Measurements from ENCODE around the gene HOXD8.

HOXD8 gene

GRCh38 chr2:176103742-176104315 is 25.7 kb upstream of the HOXD8 start:
- no peak for DNase-seq

DNA sequence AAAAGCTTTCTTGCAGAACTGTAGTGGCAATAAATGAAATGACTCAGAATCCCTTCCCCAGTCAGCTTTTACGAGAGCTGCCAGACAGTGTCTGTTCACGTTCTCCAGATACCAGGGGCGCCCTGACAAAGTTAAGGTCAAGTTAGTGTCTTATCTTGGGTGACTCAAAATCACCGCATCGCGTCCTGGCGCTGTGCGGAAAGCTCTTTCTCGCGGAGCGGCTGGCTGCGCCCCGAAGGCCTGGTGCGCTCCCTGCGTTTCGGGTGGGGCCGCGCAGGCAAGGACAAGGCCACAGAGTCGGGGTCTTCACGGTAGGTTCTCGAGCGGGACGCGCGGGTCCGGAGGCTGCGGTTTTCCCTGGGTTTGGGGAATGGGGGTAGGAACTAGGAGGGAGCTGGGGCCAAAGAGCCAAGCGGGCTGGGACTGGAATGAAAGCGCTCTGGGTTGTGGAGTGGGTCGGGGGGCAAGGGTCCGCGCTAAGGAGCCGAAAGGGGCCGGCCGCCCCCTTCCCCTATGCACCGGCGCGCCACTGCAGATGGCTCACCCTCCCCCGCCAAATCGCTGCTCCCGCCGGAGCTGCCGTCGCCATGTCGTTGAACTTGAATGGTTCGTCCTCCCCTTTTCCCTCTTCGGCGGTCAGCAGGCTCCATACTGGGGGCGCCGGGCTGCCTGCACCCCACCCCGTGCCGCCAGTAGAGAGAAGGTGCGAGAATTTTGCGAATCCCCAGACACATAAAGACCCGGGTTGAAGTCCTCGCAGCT is 25.0 kb upstream of the HOXD8 start:
- no peak for DNase-seq

GRCh38 chr2:176105078-176105729 is 24.3 kb upstream of the HOXD8 start:
- DNase-seq, result no peak

DNA sequence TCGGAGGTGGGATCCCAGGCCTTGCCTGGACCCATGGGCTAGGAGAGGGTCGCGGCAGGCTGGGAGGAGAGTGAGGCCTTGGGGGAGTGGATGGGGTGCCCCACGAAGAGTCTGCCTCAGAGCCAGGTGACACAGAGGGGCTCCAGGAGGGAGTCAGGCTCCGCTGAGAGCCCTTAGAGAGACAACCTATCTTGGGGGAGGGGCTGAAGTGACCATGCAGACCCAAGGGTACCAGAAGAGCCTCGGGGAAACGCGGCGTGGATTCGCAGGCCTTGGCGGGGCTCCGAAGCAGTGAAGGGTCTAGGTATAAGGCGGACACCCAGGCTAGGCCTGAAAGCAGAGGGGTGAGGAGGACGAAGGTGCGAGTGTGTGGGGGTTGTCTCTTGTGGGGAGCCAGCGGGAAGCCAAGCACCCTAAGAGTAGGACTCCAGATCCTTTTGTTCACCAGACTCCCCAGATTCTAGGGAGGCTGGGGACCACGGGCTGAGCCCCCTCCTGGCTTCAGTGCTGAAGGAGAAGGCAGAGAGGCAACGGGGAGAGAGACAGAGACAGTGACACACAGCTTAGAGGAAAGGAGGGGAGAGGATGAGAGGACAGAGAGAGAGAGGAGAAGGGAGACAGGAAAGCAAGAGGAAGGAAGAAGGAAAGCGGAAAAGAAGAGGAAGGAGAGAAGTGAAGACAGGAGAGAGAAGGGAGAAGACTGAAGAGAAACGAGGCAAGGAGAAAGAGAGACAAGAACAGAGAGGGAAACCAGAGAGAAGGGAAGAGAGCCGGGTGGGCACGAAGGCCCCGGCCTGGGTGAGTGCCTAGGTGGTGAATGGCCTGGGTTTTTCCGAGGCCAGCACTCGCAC is 23.6 kb upstream of the HOXD8 start:
- no peak for DNase-seq

DNA sequence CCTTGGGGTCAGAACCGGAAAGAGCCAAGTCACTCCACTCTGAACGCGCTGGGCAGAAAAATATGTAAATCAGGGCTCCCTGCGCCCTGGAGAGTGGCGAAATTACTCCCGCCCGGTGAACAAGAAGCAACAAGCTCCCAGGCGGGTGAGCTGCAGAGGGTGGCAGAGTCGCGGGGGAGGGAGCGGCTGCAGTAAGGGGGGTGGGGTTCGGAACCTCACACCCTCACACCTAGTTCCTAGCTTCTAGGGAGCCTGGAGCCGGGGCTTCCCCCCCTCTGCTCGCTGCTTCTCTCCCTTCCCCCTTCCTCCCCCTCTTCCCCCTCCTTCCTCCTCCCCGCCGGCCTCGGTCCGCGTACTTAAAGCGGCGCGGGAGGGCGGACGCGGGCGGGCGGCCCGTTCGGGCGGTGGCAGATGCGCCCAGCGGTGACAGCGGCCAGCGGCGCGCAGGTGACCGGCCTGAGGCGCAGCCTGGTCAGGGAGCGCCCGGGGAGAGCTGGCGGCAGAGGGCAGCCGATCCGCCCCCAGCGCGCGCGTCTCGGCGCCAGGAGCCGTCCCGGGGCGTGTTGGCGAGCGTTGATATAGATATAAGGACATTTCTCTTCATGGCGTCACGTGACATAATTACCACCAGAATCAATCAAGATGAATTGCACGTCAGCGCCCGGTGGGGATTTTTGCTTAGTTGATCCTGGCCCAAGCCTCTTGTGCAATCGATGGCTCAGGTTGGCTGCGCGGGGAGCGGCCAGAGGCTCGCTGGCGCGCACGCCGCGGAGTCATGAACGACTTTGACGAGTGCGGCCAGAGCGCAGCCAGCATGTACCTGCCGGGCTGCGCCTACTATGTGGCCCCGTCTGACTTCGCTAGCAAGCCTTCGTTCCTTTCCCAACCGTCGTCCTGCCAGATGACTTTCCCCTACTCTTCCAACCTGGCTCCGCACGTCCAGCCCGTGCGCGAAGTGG is 22.6 kb upstream of the HOXD8 start, which contains the start of gene HOXD11:
Gene HOXD11, plus strand, starts transcription at position 700 of the 959 bp plus-strand sequence. Its CDS starts 76 bp downstream, at position 776.
- no peak for DNase-seq

GRCh38 chr2:176107731-176108181 is 21.7 kb upstream of the HOXD8 start:
- no peak for DNase-seq

DNA sequence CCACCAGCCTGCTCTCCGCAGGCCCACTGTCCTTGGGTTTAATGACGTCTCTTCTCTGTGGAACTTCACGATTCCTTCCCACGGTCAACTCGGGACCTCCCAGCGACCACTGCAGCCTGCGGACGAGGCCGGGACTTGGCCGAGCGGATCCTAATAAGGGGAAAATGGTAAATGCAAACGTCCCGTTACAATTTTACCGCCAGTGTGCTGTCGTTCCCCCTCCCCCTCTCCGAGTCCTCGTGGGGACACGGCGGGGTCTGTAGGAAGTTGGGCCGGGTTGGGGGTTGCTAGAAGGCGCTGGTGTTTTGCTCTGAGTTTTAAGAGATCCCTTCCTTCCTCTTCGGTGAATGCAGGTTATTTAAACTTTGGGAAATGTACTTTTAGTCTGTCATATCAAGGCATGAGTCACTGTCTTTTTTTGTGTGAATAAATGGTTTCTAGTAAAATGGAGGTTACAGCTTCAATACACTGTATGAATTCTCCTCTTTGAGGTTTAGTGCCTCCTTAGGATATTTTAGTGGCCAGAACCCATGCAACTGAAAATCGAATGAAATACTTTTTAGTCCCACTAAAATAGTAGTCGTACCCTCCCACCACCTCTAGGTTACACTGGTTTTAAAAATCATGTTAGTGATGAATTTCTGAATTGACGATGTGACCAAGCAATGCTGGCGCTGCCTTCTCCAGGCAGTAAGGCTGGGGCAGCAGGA is 20.2 kb upstream of the HOXD8 start:
- no peak for DNase-seq

DNA sequence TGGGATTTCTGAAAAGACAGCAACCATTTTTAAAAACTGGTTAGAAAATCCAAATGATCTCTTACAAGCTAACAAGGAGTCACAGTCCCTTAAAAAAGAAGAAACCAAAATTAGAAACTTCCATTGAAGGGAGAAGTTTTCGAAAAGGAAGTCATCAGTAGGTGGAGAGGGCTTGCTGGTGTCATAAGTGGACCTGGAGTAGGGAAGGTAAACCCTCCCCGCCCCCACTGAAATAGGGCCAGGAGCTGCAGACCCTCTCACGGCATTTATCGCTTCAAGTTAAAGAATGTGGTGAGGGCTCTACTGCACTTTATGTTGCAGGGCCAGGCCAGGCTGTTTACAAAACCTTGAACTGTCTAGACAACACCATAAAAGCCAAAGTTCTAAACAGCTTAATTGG is 19.6 kb upstream of the HOXD8 start:
- DNase-seq, result no peak

DNA sequence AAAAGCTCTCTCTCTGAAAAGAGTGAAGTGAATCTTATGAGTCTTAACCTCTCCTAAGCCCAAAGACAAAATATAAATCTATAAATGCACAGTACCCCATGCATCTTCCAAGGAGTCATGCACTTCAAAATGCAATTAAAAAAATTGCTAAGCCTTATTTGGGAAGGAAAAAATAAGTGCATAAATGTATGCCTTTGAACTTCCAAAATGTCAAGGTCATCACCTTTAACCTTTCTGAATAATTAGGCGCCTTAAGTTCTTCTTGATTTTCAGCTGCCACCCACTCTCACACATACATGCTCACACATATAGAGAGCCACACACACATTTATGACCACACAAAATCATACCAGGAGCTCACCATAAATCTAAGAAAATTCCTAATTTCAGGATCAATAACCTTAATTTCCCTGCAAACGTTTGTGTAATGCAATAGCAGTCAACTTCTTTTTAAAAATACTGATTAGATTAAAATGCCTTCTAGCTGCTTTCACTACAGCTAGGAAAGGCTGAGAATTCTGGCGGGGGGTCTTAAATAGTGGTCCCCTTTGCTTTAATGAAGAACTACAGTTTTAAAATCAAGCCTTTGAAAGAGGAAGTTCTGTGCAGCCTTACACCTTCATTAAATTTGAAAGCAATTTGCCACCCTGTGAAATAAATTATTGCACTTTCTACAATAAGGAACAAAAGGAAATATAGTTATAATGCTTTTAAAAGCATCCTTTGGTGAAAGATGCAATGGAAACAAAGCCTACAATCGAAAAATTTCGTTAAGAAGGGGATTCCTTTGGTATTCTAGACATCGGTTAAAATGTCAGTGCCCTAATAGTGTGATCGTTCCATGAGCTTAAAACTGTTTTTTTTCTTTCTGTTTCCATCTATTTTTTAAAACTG is 18.8 kb upstream of the HOXD8 start:
- no peak for DNase-seq

DNA sequence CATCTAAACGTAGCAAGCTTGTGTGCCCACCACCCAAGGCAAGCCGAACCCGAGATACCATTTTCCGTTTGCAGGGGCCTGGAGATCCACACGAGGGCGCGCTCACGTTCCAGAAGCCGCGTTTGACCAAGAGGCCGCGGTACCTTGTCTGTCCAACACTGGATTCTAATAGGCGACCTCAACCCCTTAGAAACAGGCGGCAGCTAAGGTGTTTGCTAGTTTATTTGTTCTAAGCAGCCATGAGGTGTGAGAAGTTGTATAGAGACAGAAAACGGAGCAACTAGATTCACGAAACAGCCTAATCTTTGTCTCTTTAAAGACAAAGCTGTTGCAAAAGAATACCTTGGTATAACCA is 18.2 kb upstream of the HOXD8 start:
- no peak for DNase-seq

- no peak for DNase-seq
Measured at GRCh38 chr2:176111846-176112374, 17.6 kb upstream of the HOXD8 start.

- no peak for DNase-seq
Measured at GRCh38 chr2:176112375-176113302, 16.9 kb upstream of the HOXD8 start.

- DNase-seq, result no peak
Measured at GRCh38 chr2:176114120-176114929, 15.2 kb upstream of the HOXD8 start.

DNA sequence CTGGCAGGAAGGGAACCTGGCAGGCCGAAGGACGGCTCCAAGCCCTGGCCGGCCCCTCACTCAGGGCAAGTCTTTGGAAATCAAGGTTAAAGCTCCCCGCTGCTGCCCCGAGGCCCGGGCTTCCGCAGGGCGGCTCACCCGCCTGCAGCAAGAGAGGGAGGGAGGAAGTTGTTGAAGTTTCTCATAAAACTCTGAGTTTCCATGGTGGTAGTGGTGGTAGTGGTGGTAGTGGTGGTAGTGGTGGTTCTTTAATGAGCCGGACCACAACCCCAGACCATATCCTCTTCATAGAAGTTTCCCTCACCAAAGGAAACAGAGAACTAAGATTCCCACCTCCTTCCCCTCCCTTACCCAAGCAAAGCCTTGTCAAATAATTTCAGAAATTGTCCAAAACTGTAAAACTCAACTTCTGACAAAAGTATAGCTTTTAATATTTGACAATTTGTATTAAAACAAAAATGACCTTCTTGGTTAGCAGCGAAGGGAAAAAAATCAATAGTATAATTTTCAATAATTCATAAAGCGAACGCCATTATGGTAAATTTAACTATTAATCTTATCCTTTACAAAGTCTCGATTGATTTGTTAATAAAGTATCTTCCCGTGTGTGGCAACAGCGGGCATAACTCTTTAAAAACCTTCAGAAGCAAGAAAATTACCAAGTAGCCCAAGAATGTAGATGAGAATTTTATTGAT is 14.4 kb upstream of the HOXD8 start:
- DNase-seq, result no peak

DNA sequence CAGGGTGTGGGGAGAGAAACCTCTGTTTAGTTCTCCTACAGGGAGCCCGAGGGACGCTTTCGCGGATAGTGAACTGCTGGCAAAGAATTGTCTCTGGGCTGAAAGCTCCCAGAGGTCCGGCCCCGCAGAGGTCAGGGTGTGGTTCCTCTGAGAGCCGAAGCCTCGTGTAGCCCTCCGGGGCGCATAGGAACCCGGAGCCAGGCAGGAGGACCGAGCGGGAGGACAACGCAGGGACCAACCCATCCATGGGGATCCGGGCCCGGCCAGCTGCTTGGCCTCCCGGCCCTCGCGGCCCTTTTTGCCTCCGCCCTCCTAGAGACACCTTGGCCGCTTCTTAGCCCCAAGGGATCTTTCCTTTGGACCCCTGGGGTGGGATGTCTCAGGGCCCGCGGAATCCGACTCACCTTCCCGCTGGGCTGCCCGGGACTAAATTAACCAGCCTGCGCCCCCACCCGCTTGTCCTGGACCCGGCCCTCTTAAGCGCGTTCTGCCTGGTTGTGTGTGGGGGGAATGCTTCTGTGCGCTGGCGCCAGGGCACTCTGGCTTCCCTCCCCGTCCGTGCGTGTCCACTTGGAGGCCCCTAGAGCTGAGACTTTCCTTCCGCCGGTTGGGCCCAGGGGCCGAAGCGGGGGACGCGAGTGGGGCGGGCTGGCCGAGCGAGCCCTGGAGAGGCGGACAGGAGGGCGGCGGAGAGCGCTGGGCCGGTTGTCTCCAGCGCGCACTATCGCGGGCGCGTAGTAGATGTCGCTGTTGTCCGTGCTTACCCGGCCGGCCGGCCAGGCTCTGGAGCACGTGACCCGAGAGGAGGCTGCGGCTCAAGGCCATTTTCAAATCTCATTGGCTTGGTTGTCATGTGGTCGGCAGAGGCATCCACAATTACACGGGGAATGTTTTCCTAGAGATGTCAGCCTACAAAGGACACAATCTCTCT is 13.4 kb upstream of the HOXD8 start, which contains the start of gene HOXD10:
Gene HOXD10, plus strand, starts transcription at position 896 of the 931 bp plus-strand sequence. CDS start 56 bp downstream, outside the sequence.
- DNase-seq, result no peak

Data from CD4-positive, alpha-beta T cell treated with Interleukin-10 for 1 hour (primary cell).